ENCODE measurements around the gene CDC6.
A peak's percentile ranks its signal among the peaks of the same experiment; 100 is the strongest.

The CDC6 gene

DNA sequence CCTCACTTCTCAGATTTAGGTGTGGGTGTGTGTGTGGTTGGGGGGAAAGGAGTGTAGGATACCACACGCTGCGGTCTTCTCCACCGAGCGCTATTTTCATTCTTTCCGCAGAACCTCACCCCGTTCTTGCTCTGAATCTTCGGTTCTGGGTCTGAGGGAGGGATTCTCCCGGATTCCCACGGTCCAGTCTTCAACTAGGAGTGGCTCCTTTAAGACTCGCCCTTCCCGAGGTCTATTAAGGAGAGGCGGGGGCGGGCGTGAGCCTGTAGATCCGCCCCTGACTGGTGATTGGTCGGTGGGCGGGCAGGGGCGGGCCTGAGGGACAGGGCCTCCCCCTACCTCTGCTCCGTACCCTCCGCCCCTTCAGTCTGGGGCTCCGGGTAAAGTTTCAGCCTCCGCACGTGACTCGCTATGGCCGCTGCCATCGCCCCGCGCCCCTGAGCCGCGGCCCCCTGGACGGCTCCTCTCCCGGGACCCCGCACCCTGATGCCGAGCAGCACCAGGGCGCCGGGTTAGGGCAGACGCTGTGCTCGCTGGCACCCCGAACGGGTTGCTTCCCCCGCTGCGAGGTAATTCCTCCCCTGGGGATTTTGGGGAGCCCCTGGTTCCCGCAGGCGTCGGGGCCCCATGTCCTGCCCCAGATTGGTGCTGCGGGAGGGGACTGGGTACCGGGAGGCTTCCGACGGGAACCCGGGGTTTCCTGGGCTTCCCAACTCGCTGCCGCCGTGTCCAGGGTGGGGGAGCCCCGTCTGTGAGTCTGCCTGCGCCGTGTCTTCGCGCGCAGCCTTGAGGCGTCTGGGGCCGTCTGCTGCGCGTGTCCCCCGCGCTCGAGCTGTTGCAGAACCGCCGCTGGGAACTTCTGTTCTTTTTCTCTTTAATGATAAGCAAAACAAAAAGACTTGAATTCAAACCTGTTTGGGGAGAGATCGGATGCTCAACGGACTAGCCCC, 30.5 kb downstream of the CDC6 start:
- in situ Hi-C loops (cut with HindIII; ENCODE audit: low pct_ligation_motif_present, low pct_unique_long_range_greater_than_20kb, low sequenced_read_pairs): loop anchor here (25.0 kb wide), 1 partner anchor 219 kb away; no protein-coding TSS in a partner anchor
- peak; percentile 97 for DNase-seq

GRCh38 chr17:40318830-40319391, 31.2 kb downstream of the CDC6 start:
- no peak for DNase-seq

DNA sequence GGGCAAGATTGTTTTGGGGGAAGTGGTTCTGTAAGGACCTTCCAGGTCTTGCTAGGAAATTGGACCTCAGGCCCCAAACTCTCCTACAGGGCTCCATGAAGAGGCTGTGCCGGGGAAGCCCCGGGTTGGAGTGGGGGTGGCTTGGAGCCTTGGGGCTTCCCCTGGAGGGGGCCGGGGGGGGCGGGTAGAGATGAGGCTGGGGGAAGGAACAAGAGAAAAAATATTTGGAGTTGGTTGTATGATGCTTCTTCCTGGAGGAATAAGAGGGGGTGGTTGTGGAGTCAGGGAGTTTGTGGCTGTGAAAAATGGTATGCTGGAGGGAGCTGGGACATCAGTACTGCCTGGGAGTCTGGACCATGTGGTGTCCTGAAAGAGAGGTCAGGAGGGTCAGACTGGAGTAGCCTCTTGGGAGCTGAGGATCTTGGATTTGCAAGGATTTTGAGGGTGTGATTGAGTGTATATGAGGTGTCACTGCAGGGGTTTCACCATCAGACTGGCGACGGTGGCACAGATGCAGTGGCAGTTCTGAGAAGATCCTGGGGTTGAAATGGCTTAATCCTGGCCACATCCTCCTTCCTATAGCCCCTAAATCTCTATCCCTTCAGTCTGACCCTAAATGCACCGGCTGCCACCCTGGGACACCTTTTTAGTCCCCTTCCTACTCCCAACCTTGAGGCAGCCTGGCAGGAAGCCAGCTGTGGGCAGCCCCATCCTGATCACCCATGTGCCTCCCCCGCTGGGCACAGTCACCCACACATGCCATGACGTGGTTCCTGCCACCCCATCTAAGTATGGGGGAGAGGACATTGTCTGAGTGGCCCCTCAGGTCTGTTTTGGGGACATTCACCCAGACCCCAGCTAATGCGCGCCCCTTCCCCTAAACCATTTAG, 32.2 kb downstream of the CDC6 start:
- DNase-seq: no peak

More at GRCh38 chr17:40318830-40319391, 31.2 kb downstream of the CDC6 start:
- in situ Hi-C loops (cut with HindIII; ENCODE audit: low pct_ligation_motif_present, low pct_unique_long_range_greater_than_20kb, low sequenced_read_pairs): loop anchor here (25.0 kb wide), 1 partner anchor 218 kb away; no protein-coding TSS in a partner anchor

GRCh38 chr17:40320756-40321523, 33.3 kb downstream of the CDC6 start:
- no peak for DNase-seq
- in situ Hi-C loops (cut with HindIII; ENCODE audit: low pct_ligation_motif_present, low pct_unique_long_range_greater_than_20kb, low sequenced_read_pairs): loop anchor here (25.0 kb wide), 1 partner anchor 216 kb away; no protein-coding TSS in a partner anchor

More for the DNA sequence above, 32.2 kb downstream of the CDC6 start:
- in situ Hi-C loops (cut with HindIII; ENCODE audit: low pct_ligation_motif_present, low pct_unique_long_range_greater_than_20kb, low sequenced_read_pairs): loop anchor here (25.0 kb wide), 1 partner anchor 217 kb away; no protein-coding TSS in a partner anchor

DNA sequence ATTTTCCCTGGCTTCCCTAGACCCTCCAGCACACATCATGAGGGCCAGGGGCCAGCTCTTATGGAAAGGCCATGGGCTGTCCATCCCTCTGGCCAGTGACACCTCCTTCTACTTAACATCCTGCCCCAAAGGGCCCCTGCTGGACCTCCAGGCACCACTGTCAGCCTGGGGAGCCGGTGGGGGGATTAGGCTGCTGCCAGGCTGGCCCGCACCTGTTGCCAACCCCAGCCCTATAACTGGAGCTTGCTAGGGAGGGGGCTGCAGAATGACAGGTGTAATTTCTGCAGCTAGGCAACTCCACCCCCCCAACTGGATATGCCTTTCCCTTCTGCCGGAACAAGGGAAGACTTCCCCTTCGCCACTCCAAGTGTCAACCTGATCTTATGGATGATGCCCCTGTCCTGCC, 33.8 kb downstream of the CDC6 start:
- in situ Hi-C loops (cut with HindIII; ENCODE audit: low pct_ligation_motif_present, low pct_unique_long_range_greater_than_20kb, low sequenced_read_pairs): loop anchor here (25.0 kb wide), 1 partner anchor 216 kb away; no protein-coding TSS in a partner anchor
- DNase-seq: no peak

DNA sequence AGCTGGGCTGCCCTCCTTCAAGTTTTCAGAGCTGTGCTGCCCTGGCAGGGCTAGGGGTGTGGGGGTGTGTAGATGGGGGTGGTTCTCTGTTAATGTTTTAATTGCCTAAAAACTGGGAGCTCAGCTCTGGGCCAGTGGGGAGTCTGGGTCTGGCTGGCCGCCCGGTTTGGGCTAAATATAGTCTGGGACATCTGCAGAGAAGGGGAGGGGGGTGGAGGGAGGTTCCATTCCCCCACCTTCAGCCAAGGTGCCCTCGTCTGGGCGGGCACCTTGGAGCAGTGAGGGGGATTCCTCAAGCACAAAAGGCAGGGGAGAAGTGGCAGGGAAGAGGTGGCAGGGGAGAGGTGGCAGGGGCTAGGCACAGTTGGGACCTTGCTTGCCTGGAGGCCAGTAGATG, 34.3 kb downstream of the CDC6 start:
- in situ Hi-C loops (cut with HindIII; ENCODE audit: low pct_ligation_motif_present, low pct_unique_long_range_greater_than_20kb, low sequenced_read_pairs): loop anchor here (25.0 kb wide), 1 partner anchor 215 kb away; no protein-coding TSS in a partner anchor
- DNase-seq: no peak

DNA sequence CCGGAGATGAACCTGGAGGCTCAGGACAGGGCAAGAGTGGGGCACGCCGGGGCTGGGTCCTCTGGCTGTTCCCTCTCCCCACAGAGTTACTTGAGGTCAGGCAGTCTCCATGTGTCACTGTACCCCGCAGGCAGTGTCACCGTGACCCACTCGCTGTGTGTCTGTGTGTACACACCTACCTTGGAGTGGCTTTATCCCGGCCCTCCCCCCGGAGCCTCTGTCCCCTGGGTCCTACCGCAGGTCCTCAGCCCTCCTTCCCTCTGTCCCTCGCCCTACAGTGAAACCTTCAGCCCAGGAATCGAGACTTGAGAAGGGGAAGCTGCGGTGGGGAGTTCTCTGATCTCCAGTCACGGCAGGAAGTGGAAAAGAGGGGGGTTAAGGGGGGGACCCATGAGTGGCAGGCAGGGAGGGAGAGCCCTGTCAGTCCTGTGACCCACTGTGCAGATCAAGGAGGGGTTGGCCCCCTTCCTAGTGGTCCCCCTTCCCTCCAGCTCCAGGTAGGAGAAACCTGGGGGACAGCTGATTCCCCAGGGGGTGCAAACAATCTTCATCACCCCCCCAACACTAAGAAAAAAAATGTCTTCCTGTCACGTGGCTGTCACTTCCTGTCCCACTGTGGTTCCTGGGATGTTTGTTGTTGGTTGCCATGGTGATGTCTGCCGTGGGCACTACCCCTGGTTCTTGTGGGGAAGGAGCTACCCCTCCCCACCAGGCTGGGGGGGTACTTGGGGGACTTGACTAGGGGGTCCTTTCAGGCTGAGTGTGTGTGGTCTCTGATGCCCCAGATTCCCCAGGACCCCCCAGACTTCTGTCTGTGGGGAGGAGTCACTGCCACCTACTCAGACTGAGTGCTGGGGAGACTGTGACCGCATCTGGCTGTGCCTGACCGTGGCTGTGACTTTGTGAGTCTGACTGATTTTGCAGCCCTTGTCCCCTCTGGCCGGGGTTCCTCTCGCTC, 35.0 kb downstream of the CDC6 start:
- in situ Hi-C loops (cut with HindIII; ENCODE audit: low pct_ligation_motif_present, low pct_unique_long_range_greater_than_20kb, low sequenced_read_pairs): loop anchor here (25.0 kb wide), 1 partner anchor 215 kb away; no protein-coding TSS in a partner anchor
- peak; percentile 76 for DNase-seq

- in situ Hi-C loops (cut with HindIII; ENCODE audit: low pct_ligation_motif_present, low pct_unique_long_range_greater_than_20kb, low sequenced_read_pairs): loop anchor here (25.0 kb wide), 1 partner anchor 214 kb away; no protein-coding TSS in a partner anchor
- peak; percentile 31 for DNase-seq
Measured at GRCh38 chr17:40323391-40324381, 36.0 kb downstream of the CDC6 start.

GRCh38 chr17:40325156-40326013, 37.7 kb downstream of the CDC6 start:
- no peak for DNase-seq
- in situ Hi-C loops (cut with HindIII; ENCODE audit: low pct_ligation_motif_present, low pct_unique_long_range_greater_than_20kb, low sequenced_read_pairs): no loop called here

GRCh38 chr17:40326014-40326831, 38.5 kb downstream of the CDC6 start:
- in situ Hi-C loops (cut with HindIII; ENCODE audit: low pct_ligation_motif_present, low pct_unique_long_range_greater_than_20kb, low sequenced_read_pairs): no loop called here
- DNase-seq: no peak

GRCh38 chr17:40326832-40327199, 39.1 kb downstream of the CDC6 start:
- DNase-seq: no peak
- in situ Hi-C loops (cut with HindIII; ENCODE audit: low pct_ligation_motif_present, low pct_unique_long_range_greater_than_20kb, low sequenced_read_pairs): no loop called here

- in situ Hi-C loops (cut with HindIII; ENCODE audit: low pct_ligation_motif_present, low pct_unique_long_range_greater_than_20kb, low sequenced_read_pairs): no loop called here
- DNase-seq: no peak
Measured at GRCh38 chr17:40327244-40327729, 39.6 kb downstream of the CDC6 start.

DNA sequence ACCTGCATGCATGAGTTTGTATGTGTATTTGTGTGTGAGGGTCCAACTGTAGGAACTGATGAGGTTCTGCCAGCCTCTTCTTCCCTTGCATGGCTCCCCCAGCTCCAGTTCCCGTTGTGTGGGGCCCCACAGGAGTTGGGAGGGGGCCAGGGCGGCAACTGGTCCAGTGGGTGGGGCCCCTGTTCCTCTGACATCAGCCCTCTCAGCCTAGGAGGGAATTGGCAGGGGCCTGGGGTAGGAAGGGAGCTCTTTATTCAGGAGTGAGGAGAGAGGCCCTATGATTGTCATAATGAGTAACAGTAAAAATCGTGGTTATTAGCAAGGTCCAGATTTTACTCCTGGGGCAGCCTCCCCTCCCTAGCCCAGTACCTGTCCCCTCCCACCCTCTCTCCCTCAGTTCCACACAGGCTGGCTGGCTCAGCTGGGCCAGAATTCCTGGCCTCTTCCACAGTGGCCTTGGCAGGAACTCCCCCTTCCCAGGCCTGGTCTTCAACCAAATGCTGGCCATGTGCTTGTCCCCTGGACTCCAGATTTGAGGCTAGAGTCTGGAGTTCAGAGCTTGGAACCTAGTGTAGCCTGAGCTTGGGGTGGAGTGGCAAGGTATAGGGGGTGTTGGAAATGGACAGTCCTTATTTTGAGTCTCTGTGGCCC, 40.2 kb downstream of the CDC6 start:
- in situ Hi-C loops (cut with HindIII; ENCODE audit: low pct_ligation_motif_present, low pct_unique_long_range_greater_than_20kb, low sequenced_read_pairs): no loop called here
- DNase-seq: no peak
